NCI-H524 (cell line): Measurements from ENCODE around the gene ACSL1.
"Not testable (repeated sequence)": the region's sequence is repeated elsewhere in the genome, so short reads cannot be mapped to it uniquely, and the experiment has no call there.

ENCODE experiments used
- DNase-seq, 2 experiments: peaks; one replicate each; lab custom pipeline; 2025; lab: John Stamatoyannopoulos, UW

ACSL1 gene

GRCh38 chr4:184825896-184826690, at the start of gene ACSL1:
Gene ACSL1, minus strand, starts transcription at chr4:184825968. Its CDS starts 22,454 bp downstream, at chr4:184803514.
- DNase-seq = peak in 1 of 2 experiments; percentile 52

- no peak for DNase-seq
Measured at GRCh38 chr4:184873054-184873453, 47.3 kb upstream of the ACSL1 start.

GRCh38 chr4:184870718-184871117, 45.0 kb upstream of the ACSL1 start:
- no peak for DNase-seq

DNA sequence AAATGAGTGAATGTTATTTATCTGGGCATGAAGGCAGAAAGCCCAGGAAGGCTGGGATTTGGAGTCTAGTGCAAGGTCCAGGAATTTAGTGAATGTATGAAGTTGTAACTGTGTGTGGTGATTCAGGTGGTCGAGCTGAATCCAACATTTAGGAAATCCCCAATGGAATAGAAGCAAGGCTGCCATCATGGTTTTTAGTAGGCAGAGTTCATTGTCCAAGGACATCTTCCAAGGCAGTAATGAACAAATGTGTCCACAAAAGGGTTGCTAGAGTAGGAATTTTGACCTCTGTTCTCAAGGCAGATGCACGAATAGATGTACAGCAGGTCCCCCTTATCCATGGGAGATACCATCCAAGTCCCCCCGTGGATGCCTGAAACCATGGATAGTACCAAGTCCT, 42.9 kb upstream of the ACSL1 start:
- no peak for DNase-seq

- no peak for DNase-seq
Measured at GRCh38 chr4:184863916-184864315, 38.1 kb upstream of the ACSL1 start.

- no peak for DNase-seq
Measured at GRCh38 chr4:184861047-184861446, 35.3 kb upstream of the ACSL1 start.

GRCh38 chr4:184860018-184860779, 34.4 kb upstream of the ACSL1 start:
- no peak for DNase-seq

DNA sequence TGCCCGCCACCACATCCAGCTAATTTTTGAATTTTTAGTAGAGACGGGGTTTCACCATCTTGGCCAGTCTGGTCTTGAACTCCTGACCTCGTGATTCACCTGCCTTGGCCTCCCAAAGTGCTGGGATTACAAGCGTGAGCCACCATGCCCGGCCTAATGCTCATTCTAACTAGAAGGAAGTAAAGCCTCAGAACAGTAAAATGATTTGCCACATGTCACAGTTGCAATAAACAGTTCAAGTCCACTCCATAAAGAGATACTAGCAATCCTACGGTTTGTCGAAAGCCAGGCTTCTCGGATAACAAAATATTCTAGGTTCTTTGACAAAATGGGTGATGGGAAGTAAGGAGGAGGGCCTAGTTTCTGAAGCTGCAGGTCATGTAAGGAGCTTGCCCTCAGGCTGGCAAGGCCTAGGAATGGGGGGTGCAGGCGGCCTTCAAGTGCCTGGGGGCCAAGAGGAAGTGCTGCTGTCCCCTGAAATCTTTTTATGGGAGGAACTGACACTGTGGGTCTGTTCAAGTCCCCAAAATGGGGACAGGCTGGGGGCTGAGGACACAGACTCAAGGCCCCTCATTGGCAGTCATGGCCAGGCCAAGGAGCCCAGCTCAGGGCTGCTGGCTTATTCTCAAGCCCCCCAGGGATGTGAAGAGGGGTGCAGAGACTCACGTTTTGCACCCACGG, 31.8 kb upstream of the ACSL1 start:
- DNase-seq = no peak

DNA sequence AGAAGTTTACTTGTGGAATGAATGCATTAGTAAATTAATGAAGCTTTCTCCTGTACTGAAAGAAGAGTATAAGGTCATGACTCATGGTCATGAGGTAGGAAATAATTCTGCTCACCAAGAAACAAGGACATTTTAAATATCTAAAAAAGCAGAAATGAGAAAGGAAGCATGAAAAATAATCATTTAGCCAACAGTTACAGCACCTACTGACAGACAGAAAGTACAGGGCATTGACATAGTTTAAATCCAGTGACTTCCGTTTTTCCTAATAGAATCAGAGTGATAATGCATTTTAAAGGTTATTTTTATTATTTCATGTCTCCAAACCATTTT, 30.5 kb upstream of the ACSL1 start:
- no peak for DNase-seq

GRCh38 chr4:184854673-184855072, 28.9 kb upstream of the ACSL1 start:
- DNase-seq = no peak

GRCh38 chr4:184853436-184853835, 27.7 kb upstream of the ACSL1 start:
- DNase-seq = no peak

GRCh38 chr4:184851886-184852285, 26.1 kb upstream of the ACSL1 start:
- DNase-seq = no peak

DNA sequence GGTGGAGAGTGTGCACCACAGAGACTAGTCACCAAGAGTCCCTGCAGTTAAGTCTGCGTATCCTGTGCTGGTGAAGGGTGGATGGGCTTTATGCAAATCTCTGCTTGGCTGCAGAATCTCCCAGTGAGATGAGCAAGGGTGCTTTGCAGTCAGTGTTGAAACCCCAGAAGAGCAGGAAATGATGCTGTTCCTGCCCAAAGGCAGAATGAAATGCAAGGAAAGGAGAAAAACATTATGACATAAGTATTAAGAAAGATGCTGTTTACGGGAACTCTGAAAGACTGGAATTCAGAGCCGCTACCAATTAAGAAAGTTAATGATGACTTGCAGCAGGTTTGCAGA, 25.4 kb upstream of the ACSL1 start:
- no peak for DNase-seq

DNA sequence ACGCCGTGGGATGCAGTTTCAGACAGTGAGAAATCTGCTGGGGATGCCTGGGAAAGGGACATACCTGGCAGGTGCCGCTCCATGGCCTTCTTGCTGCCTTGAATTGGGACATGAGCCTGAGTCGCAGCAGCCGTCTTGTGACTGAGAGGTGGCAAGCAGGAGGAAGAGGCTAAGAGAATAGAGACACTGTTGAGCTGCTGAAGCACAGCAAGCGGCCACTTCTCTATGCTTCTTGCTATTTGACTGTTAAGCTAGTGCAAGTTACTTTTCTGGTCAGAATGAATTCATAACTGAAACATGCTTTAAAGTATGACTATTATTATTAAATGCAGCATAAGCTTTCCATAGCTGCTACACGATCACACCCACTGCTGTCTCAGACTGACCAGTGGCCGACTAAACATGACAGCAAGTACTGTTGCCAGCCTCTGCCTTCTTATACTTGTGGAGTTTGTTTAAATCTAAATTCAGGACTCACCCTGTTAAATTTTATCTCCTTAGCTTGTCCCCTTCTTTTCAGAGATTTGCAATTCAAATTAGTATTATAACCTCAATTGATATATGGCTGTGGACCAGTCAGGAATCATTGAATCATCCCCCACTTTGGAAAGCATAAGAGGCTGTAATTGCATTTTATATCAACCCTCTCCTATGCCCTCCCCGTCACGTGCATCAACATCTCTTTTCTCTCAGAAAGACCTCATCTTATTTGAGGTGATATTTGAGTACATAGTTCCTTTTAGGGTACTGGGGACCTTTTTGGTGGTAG, 24.8 kb upstream of the ACSL1 start:
- DNase-seq = no peak

- DNase-seq = no peak
Measured at GRCh38 chr4:184850018-184850417, 24.2 kb upstream of the ACSL1 start.

DNA sequence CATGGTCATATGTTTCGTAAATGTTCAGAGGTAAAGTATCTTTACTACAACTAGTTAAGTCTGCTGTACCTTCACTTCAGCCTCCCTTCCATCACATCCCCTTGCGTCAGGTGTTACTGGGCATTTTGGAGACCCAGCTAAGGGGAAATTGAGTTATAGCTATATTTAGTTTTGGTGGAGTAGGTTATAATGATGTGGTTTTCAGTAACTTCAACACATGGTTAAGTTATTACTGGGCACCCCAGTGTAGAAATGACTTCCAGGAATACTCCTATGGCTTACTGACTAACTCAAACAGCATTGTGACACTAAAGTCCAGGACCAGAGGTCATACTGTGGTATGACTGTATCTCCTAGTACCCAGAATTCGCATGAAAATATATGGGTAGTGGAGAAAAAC, 23.4 kb upstream of the ACSL1 start:
- DNase-seq = no peak

DNA sequence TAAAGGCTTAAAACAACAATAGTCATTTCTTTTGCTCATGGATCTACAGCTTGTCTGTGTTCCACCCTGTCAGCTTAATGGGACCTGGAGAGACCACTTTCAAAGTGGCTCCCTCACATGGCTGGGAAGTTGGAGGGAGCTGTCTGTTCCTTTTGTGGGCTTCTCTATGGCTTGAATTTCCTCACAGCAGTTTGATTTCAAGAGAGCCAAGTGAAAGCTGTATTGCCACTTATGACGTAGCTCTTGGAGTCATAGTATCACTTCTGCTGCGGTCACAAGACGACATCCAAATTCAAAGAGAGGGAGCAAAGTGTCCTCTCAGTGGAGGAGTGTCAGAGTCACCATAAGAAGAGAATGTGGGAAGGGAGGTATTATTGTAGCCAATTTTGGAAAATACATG, 22.7 kb upstream of the ACSL1 start:
- no peak for DNase-seq

GRCh38 chr4:184846531-184846930, 20.8 kb upstream of the ACSL1 start:
- DNase-seq = no peak

- no peak for DNase-seq
Measured at GRCh38 chr4:184845367-184846021, 19.7 kb upstream of the ACSL1 start.

DNA sequence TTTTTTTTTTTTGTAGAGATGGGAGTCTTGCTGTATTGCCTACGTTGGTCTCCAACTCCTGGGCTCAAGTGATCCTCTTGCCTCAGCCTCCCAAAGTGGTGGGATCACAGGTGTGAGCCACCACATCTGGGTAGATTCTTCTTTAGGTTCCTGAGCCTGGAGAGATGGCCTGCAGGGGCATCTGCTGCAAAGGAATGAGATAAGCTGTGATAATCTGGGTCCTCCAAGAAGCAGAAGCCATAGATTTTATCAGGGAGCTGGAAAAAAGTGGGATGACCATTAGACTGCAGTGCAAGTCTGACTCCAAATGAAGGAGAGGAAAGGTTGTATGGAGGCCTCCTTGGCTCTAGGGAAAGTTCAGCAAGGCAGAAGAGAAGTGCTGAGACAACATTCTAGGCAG, 19.0 kb upstream of the ACSL1 start:
- no peak for DNase-seq

DNA sequence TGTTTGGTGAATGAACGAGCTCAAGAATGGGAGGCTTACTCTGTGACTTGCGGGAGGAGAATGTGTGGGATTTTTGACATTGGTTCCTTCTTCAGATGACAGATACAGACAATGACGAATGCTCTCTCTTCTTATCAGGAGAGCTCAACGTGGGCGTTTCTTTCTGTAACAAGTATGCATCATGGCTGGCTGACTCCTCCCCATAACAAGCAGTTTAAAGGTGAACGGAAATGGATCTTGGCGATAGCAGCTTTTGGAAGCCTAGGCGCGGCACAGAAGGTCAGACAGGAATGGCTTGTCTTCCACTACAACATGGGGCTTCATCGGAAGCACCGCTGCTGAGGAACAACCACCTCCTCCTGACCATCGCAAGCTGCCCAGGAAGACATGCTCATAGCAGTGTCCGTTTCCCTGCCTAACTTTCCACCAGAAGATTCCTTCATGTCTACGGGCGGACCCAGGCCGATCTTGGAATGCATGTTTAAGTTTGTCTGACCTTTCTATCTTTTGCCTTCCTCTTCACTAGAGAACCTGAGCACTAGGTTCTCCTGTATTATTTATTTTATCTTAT, 18.3 kb upstream of the ACSL1 start:
- no peak for DNase-seq

- not testable (repeated sequence) for DNase-seq
Measured at GRCh38 chr4:184839075-184839399, 13.3 kb upstream of the ACSL1 start.
